HG03108 (cell line): ENCODE results near the gene CES1.
"Not testable (repeated sequence)": the region's sequence is repeated elsewhere in the genome, so short reads cannot be mapped to it uniquely, and the experiment has no call there.

Experiments
- ATAC-seq: cut with Tn5 transposase; IDR thresholded peaks from one replicate; pipeline ENCODE4 v1.9.1; 2021; ENCODE audit warnings: moderate library complexity; ENCODE audit not compliant: unreplicated experiment

CES1 gene

DNA sequence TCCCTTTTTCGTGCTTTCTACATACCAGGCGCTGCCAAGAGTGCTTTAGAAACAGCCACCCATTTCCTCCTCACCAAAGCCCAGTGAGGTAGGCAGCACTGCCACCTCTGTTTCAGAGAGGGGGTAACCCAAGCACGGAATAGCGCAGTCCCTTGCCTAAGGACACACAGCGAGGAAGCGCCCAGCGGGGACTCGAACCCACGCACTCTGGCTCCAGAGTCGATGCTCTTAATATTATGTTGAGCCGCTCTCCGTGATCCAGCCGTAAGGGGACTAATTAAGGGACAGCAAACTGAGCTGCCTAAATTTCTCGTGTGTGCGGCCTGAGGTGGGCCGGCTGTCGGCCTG, 497 bp downstream of the CES1 start:
- no peak for ATAC-seq

DNA sequence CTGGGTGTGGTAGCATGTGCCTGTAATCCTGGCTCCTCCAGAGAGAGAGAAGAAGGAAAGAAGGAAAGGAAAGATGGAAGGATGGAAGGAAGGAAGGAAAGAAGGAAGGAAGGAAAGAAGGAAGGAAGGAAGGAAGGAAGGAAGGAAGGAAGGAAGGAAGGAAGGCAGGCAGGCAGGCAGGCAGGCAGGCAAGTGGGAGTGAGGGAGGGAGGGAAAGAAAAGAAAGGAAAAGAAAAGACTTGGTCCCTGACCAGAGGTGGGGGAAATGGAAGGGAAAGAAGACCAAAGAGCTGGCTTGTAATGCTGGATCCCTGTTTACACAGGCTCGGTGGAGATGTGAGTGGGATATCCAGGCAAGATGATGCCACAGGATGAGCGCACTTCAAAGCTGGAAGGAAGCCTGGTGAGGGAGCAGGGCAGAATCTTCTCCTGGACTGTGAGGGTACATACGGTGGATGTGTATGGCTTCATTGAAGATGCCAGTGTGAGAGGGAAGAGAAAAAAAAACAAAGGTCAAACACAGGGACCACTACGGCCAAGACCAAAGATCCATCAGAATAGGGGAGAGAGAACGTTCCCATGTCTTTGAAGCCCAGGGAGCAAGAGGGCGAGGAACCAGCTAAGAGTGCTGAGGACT, 2.1 kb downstream of the CES1 start:
- no peak for ATAC-seq

DNA sequence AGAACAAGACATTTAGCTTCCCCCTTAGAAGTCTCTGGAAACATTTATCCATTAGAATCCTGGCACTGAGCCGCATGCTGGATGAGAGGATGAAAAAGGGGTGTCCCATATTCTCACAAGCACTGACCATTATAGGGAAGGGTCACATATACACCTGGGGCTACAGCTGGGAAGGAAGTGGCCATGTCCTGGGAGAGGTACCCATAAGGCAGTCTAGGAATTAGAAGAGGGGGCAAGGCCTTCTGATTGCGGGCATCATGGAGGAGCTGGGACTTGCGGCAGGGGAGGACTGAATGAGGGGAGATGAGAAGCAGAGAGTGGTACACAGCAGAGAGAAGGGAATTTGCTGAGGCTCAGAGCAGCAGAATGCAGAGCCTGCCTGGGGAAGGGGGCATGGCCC, 3.7 kb downstream of the CES1 start:
- ATAC-seq = not testable (repeated sequence)

DNA sequence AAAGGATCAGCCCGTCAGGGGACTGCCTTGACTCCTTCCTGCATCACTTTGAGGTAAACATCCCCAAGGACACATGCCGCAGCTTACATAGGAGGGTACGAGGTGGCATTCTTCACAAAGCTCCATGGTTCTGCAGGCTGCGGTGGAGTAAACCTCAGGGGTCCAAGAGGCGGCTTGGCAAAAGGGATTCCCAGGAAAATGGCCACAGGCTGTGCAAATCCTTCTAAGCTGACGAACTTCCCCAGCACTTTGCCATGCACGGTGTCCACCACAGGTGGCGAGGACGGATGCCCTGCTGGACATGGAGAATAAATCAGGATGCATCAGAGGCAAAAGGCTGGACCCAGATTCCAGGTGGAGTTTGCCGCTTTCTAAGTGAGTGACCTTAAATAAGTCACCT, 4.2 kb downstream of the CES1 start:
- ATAC-seq = no peak

DNA sequence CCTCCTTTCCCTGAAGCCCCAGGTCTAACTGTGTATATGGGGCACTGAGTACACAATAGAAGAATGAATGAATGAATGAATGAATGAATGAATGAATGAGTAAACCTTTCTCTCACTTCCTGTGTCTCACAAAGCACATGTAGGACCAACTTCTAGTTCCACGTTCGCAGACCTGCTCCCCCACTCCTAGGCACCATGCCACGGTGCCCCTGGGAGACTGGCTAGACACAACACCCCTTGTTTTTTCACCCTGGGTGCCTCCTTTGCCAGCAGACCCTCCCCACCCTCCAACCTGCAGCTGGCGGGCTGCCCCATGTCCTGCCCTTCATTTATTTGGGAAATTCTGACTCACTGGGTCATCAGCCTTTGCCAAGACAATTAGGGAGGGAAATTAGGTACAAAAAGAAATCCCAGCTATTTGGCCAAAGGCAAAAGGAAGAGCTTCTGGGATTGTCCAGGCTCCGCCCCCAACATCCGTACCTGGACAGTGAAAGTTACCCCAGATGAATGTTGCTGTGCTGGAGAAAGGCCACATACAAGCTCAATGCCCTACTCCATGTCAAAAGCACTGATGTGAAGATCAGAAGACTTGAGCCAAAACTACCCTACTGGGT, 7.7 kb downstream of the CES1 start:
- ATAC-seq = no peak

DNA sequence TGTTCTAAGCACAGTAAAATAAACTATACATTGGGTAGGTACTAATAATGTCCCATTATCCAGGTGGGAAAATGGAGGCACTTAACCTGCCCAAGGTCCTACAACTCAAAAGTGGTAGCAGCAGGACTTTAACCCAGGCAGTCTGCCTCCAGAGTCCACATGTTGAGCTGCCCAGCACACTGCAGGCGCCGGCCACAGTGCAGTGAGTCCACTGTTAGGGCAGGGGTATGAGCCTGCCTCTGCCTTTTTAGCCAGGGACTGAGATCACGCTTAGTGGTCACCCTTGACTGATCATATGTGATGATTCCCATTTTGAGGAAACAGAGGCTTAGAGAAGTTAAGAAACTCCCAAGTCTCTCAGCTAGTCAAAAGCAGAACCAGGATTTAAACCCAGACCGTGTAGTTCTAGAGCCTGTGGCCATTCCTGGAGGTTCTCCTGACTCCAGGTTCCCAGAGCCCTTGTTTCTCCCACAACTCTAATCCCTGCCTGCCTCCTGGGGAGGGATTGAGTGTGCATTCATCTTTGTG, 8.4 kb downstream of the CES1 start:
- no peak for ATAC-seq

DNA sequence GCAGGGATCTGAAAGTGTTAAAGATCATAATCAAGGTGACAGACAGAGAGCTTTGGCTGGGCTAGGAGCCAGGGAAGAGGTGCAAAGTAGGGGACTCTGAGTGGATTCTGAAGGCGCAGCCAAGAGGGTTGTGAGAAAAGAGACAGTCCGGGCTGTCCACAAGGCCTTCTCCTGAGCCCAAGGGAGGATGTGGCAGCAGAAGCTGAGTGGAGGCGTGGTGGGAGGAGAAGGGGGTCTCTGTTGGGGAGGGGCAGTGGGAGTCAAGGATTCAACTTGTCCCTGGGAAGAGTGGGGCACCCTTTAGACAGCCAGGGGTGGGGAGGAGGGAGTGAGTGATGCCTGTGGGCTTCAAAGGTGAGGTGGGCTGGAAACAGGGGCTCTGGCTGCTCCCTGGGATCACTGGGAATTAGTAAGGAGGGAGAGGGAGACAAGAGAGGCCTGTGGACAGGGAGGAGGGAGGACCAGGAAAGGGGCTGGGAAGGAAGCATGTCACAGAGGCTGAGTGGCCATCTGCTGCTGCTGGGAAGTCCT, 10.6 kb downstream of the CES1 start:
- no peak for ATAC-seq

DNA sequence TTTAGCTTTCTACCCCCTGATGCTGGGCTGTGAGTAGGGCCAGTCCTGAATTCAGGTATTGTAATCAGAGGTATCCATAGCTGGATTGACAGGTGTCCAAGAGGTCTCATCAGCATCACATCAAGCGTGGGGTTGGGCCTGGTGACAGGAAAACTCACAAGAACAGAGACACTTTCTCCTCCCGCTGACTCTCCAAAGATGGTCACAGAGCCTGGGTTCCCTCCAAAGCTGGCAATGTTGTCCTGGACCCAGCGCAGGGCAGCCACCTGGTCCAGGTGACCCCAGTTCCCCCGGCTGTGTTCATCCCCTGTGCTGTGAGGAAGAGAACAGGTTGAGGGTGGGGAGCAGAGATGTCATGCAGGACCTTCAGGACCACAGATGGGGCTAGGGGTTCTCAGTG, 11.7 kb downstream of the CES1 start:
- no peak for ATAC-seq

DNA sequence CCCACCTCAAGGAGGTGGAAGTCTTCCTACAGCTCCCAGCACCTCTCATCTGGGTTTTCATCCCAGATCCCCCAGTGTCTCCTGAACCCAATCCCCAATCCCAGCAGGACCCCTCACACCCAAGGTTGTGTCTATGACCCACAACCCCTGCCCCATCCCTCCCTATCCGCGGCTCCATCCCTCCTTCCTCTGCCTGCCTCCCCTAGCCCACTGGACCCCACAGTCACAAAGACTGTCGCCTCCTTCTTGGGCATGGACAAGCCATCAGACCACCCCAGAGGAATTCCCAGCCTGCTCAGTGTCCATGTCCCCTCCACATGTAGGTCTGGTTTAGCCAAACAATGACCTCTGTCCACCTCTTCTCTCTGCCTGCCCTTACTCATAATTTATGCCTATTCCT, 12.3 kb downstream of the CES1 start:
- no peak for ATAC-seq

DNA sequence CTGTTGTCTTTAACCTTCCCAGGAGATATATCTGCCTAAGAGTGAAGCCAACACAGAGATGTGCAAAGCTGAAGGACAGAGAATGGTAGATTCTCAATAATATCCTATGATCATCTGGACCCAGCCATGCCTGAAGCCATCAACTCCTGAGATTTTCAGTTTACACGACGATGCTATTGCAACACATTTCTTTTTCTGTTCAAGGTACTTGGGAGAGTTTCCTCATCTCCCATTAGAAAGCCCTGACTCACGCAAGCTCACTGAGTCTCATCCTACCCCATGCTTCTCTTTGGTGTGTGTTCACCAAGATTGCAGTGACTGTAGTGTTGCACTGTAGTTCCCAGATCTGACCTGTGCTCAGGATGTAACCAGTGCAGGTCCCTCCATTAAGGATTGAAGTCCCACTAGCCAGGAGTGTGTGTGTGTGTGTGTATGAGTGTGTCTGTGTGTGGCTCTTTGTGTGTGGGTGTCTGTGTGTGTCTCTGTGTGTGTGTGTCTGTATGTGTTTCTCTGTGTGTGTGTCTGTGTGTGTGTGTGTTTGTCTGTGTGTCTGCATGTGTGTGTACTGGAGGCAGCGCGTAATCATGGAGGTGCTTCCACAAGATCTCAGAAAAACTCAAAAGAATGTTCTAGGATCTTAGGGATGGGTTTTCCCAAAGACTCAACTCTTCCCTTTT, 15.5 kb downstream of the CES1 start:
- ATAC-seq = no peak

DNA sequence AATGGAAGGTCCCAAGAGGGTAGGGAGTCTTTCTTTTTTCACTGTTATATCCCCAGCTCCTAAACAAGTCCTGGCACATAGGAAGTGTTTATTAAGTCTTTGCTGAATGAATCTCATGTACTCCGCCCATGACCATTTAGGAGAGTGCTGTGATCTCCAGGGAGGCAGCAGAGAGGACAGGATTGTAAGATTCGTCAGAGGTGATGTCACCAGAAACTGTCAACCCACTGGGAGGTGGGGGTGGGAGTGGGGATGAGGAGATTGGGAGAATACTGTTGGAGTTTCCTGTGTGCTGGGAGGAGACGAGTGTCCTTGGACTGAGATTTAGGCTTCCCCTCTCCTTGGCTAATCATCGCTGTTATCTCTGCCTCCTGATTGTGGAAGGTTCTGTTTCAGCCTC, 16.7 kb downstream of the CES1 start:
- not testable (repeated sequence) for ATAC-seq

DNA sequence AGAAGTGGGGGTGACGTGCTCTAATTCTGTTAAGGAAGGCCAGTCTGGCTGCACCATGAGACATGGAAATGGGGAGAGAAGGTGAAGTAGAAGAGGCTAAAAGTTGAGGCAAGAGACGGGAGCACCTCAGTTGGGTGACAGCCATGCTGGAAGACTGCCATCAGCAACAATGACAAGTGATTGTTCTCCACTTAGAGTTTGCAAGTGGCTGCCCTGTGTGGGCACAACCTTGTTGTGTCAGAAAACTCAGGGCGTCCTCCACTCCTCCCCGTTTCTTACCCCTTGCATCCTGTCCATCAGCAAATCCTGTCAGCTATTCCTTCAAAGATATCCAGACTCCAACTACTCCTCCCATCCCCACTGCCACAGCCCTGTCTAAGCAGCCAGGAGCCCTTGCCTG, 17.6 kb downstream of the CES1 start:
- no peak for ATAC-seq

DNA sequence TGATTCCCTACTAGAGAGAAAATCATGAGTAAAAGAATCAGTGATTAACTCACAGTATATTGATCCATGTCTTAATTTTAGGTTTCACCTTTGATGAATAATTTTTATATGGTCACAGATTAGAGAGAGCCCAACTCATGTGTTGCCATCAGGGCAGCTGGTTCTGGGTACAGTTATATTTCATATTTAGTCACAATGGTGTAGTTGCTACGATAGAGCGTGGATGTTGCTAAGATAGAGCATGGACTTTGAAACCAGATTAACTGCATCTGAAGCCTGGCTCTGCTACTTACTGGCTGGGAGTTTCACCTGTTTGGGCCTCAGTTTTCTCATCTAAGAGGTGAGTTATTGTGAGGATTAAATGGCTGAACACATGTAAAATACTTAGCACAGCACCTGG, 18.7 kb downstream of the CES1 start:
- ATAC-seq = not testable (repeated sequence)

DNA sequence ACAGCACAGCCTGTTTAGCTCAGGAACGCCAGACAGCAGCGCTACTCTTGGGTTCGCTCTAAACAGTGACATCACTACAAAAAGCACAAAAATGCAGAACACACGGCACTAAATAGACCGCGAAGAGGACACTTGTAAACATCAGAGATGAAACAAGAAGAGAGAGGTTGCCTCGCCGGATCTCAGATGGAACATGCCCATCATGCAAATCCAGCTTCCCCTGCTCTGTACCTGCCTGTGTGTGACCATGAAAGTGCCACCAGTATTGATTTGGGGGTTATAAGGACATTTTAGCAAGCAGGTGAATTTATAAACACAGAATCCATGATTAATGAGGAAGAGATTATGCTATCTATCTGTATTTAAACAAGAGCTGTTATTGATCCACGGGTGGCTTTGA, 19.2 kb downstream of the CES1 start:
- ATAC-seq = not testable (repeated sequence)

DNA sequence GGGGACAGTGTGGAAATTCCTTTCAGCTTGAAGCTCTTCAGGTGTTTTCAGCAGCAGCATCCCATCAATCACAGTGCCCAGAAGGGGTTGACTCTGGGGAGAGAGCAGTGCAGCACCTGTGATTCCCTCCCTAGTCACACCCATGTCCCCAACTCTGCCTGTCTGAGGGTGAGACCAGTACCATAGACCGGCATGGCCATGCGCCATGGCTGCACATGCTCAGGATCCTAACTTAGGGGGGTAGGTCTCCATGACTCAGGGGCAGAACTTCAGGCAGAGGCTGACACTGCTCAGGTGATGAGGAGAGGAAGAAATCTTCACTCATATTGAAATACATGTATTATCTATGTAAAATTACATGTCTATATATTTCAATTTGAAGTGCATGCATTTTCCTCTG, 19.9 kb downstream of the CES1 start:
- ATAC-seq = no peak

DNA sequence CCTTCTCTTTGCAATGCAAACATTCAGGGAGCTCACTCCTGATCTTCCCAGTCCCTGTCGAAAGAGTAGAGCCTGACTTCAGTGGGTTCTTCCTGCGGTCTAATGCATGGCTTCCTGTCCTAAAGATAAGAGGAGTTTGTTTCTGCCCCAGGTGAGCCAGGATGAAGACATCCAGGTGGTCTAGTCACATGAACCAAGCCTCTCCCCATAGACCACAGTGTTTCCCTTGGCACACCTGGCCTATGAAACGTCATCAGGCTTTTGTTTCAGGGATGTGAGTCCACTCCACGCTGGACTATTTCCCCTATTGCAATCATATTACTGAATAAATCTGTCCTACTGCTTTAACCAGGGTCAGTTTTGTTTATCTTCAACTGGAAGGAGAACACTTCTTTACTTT, 21.1 kb downstream of the CES1 start:
- ATAC-seq = no peak

DNA sequence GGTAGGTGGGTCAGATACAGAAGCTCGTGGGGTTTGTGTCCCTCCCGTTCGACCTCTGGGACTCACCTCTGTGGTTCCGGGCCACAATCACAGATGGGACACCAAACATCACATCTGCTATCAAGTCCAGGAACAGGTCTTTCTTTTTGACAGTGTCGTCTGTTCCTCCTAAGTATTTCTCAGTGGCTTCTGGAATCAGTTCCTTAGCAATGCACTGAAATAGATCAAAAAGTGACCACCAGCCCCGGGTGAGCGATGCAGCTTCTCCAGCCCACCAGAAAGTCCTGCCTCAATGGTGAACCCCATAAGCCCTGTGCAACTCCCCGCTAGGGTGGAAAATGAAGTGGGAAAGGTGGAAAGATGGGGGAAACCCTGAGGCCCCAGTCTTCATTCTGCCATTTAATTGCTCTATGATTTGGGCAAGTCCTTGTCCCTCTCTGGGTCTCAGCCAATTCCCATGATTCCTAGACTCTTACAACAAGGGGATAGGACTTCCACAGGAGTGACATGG, 22.4 kb downstream of the CES1 start:
- no peak for ATAC-seq

DNA sequence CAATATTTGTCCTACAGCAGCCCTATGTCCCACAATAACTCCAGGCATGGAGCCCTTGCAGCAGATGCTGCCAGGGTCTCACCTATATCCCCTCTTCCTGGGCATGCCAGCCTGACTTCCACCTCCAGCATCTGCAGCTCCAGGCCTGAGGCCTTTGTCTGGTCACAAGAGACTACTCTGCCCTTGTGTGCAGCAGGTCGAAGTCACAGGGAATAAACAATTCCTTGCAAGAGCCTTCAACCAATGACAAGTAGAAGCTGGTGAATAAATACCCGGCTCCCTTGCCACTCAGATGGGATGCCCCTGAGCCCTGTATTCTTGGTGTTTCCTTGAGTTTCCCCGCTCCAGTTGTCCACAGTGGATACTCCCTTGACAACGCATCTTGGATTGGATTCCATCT, 23.0 kb downstream of the CES1 start:
- ATAC-seq = no peak

DNA sequence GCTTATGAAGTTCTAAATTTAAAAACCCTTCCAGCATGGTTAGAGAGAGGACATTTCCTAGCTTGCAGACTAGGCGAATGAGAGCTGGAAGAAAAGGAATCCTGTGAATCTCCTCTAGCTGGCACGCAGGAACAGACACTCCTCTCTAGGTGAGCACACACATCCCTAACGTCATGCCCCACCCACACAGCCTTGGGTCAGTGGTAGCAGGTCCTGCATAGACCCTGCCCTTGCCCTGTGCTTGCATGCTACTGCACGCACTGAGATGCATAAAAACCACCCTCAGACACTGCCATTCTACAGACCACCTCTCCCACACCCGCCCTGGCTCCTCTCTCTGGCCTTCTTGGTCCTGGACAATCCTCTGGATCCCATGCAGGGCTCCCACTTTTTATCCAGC, 23.5 kb downstream of the CES1 start:
- no peak for ATAC-seq

DNA sequence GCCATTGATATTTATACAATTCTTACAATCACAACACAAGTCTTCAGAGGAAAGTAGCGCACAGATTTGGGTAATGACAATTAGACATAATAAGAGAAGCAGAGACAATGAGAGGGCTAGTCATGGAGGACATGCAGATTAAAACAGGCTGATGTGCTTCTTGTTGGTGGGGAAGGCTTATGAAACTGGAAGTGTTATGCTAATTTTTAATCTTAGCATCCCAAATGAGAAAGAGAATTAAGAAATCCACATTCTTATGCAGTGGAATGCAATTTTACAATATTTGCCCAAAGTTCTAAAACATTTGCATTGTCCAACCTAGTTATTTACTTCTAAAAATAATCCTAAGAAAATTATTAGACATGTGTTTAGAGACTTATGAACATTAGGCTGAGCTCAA, 24.6 kb downstream of the CES1 start:
- ATAC-seq = not testable (repeated sequence)

DNA sequence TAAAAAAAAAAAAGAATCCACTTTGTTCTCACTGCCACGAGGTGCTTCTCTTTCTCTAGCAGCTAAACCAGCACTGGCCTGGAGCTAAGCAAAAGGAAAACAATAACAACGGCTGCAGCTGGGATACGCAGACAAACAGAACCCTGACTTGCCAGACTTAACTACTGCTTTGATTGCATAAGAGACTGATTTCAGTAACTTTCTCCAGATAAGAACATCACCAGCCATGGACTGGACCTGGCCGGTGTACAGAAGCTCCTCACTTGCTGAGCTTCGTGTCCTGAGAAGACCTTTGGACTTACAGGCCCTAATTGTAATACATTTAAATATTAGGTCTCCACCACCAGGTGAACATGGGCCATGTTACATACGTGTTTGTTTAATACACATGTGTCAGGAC, 27.8 kb downstream of the CES1 start:
- ATAC-seq = not testable (repeated sequence)

DNA sequence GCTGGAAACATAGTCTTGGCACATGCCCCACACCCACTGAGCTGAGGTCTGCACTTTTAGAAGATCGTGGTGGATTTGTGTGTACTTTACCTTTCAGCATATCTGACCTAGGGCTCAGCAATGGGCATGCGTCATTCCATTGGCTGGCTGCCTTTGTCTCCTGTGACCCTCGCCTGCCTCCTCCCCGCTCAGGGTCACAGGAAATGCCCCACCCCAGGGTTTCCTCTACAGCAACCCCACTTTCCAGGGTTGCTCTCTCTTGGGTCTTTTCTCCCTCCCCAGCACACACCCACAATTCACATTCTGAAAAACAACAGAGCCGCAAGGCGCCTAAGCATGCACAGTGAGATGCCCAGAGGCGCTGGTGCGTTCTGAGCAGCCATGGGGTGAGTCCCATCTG, 29.2 kb downstream of the CES1 start:
- ATAC-seq = not testable (repeated sequence)
